Choroid plexus epithelial cell (primary cell): ENCODE results near the gene PLEKHM3.

Source experiments
- DNase-seq: peaks from one replicate; pipeline ENCODE4 v3.0.0-alpha.2; 2010; ENCODE audit warnings: low read depth
- H3K4me3 ChIP-seq: 2 replicates; pipeline ENCODE4 v1.5.1; 2011; ENCODE audit warnings: low read depth, mild to moderate bottlenecking, control low read depth, low read length, moderate library complexity
- CTCF ChIP-seq: conservative IDR thresholded peaks from 2 replicates; pipeline ENCODE4 v1.5.1; 2011; ENCODE audit warnings: low read depth, mild to moderate bottlenecking, control low read depth, inconsistent platforms, low read length, moderate library complexity

Gene PLEKHM3

GRCh38 chr2:207871911-207872310 is 153.4 kb downstream of the PLEKHM3 start:
- H3K4me3 ChIP-seq, result no peak overlapping the region
- no peak for DNase-seq
- TF ChIP-seq CTCF, result no peak

- peak; percentile 12 for DNase-seq
- TF ChIP-seq CTCF, result no peak
Measured at GRCh38 chr2:207871506-207871905, 153.8 kb downstream of the PLEKHM3 start.

GRCh38 chr2:207870814-207871213 is 154.5 kb downstream of the PLEKHM3 start:
- H3K4me3 ChIP-seq, result no peak overlapping the region
- no peak for TF ChIP-seq CTCF
- DNase-seq, result no peak

More at GRCh38 chr2:207871506-207871905, 153.8 kb downstream of the PLEKHM3 start:
- H3K4me3 ChIP-seq, result no peak overlapping the region

GRCh38 chr2:207869784-207870778 is 155.2 kb downstream of the PLEKHM3 start:
- DNase-seq, result peak; percentile 79
- TF ChIP-seq CTCF, result no peak
- H3K4me3 ChIP-seq, result no peak overlapping the region

- no peak overlapping the region for H3K4me3 ChIP-seq
- no peak for DNase-seq
- no peak for TF ChIP-seq CTCF
Measured at GRCh38 chr2:207868855-207869596, 156.3 kb downstream of the PLEKHM3 start.

GRCh38 chr2:207867905-207868304 is 157.4 kb downstream of the PLEKHM3 start:
- no peak for DNase-seq
- H3K4me3 ChIP-seq, result no peak overlapping the region
- TF ChIP-seq CTCF, result no peak
